ENCODE measurements around the gene DMRTB1. TPM values are rescaled to one million over a fixed set of nuclear protein-coding genes. Genes with fewer than 3 reads are reported as not detected.

DMRTB1 gene
- total RNA-seq, 1 donor from 2014 or later = not detected

DNA sequence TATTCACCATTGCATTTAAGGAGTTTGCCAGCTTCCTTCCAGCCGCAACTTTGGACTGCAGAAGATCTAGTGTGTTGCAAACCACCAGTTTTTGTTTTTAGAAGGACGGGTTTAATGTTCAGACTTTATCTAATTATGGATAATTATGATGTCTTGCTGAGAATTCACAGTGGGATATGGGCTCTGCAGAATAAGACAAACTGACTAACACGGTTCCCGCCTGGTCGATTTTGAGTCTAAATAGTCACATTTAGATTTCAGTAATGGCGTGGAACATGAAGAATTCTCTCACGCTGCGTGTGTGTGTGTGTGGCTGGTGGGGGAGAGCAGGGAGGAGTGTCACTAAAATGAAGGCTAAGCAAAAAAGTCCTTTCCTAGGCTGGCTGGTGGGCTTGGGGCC, 48.5 kb upstream of the DMRTB1 start:
- peaks cover 16% of the 10 kb centered on the region for H3K27me3 Mint-ChIP-seq (ENCODE audit: insufficient read depth, low read depth)
- no peak overlapping the region for H3K27ac ChIP-seq

DNA sequence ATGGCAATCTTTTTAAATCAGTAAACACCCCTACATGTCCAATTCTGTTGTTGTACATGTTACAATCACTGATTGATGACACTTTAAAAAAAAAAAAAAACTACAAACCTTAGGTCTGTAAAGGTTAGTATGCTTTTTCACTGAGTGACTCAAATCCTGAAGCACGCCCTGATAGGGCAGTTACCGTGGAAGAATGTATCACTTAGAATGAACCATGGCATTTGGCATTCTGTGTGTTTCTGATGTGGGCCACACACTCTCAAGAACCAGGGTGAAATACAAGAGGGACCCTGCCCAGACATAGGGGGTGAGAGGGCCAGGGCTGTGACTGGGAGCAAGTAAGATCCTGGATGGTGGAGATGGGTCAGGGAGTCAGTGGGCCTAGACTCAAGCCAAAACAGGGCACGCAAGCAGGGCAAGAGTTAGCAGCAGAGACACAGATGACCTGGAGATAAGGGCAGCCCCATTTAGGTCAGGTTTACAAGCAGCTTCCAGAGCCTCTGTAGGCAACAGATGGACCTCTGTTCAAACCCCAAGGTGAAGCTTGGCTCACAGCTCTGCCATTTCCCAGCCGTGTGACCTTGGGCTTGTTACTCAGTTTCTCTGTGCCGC, 47.6 kb upstream of the DMRTB1 start:
- peaks cover 33% of the 10 kb centered on the region for H3K4me1 Mint-ChIP-seq
- no peak overlapping the region for H2AFZ ChIP-seq (replicated peaks)
- no peaks in the 10 kb centered on the region for H3K9me3 ChIP-seq (ENCODE audit: low read depth)
- H3K4me1 ChIP-seq = no peaks in the 10 kb centered on the region
- no peak for DNase-seq (ENCODE audit: low spot score)
- H3K27ac ChIP-seq = no peak overlapping the region
- H3K9ac ChIP-seq = no peak overlapping the region
- H3K4me3 ChIP-seq = no peak overlapping the region
- no peaks in the 10 kb centered on the region for H3K36me3 Mint-ChIP-seq
- no peak overlapping the region for H3K4me2 ChIP-seq
- TF ChIP-seq EZH2phosphoT487 (IDR thresholded peaks at IDR 0.05) (no peak), EZH2 (IDR thresholded peaks at IDR 0.05) (no peak)
- TF ChIP-seq, protein P1, sequence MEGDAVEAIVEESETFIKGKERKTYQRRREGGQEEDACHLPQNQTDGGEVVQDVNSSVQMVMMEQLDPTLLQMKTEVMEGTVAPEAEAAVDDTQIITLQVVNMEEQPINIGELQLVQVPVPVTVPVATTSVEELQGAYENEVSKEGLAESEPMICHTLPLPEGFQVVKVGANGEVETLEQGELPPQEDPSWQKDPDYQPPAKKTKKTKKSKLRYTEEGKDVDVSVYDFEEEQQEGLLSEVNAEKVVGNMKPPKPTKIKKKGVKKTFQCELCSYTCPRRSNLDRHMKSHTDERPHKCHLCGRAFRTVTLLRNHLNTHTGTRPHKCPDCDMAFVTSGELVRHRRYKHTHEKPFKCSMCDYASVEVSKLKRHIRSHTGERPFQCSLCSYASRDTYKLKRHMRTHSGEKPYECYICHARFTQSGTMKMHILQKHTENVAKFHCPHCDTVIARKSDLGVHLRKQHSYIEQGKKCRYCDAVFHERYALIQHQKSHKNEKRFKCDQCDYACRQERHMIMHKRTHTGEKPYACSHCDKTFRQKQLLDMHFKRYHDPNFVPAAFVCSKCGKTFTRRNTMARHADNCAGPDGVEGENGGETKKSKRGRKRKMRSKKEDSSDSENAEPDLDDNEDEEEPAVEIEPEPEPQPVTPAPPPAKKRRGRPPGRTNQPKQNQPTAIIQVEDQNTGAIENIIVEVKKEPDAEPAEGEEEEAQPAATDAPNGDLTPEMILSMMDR (IDR thresholded peaks at IDR 0.05) = no peak
- H3F3A ChIP-seq (ENCODE audit: low read depth) = no peaks in the 10 kb centered on the region
- H3K27me3 ChIP-seq = no peaks in the 10 kb centered on the region
- no peak overlapping the region for H3K27ac Mint-ChIP-seq
- no peak overlapping the region for H3K4me3 Mint-ChIP-seq
- no peaks in the 10 kb centered on the region for H3K79me2 ChIP-seq (ENCODE audit: low read depth)
- H3K27me3 Mint-ChIP-seq (ENCODE audit: insufficient read depth, low read depth) = peaks cover 13% of the 10 kb centered on the region
- H3K9me3 Mint-ChIP-seq = no peaks in the 10 kb centered on the region
- no peaks in the 10 kb centered on the region for H3K36me3 ChIP-seq
- H4K20me1 ChIP-seq (ENCODE audit: low read depth) = no peaks in the 10 kb centered on the region

More for the DNA sequence above, 48.5 kb upstream of the DMRTB1 start:
- Histone ChIP-seq H2AFZ (replicated peaks) (no peak overlapping the region), H3K4me1 (no peaks in the 10 kb centered on the region), H3K27me3 (no peaks in the 10 kb centered on the region), H3K9ac (no peak overlapping the region), H3K4me3 (no peak overlapping the region), H3K9me3 (ENCODE audit: low read depth) (no peaks in the 10 kb centered on the region), H3K36me3 (no peaks in the 10 kb centered on the region), H4K20me1 (ENCODE audit: low read depth) (no peaks in the 10 kb centered on the region), H3F3A (ENCODE audit: low read depth) (no peaks in the 10 kb centered on the region), H3K4me2 (no peak overlapping the region), H3K79me2 (ENCODE audit: low read depth) (no peaks in the 10 kb centered on the region)
- no peak for DNase-seq (ENCODE audit: low spot score)
- no peak overlapping the region for H3K27ac Mint-ChIP-seq
- no peaks in the 10 kb centered on the region for H3K36me3 Mint-ChIP-seq
- peaks cover 33% of the 10 kb centered on the region for H3K4me1 Mint-ChIP-seq
- H3K9me3 Mint-ChIP-seq = no peaks in the 10 kb centered on the region
- TF ChIP-seq EZH2 (IDR thresholded peaks at IDR 0.05) (no peak), EZH2phosphoT487 (IDR thresholded peaks at IDR 0.05) (no peak)
- TF ChIP-seq, protein P1 (IDR thresholded peaks at IDR 0.05) = no peak
- H3K4me3 Mint-ChIP-seq = no peak overlapping the region

DNA sequence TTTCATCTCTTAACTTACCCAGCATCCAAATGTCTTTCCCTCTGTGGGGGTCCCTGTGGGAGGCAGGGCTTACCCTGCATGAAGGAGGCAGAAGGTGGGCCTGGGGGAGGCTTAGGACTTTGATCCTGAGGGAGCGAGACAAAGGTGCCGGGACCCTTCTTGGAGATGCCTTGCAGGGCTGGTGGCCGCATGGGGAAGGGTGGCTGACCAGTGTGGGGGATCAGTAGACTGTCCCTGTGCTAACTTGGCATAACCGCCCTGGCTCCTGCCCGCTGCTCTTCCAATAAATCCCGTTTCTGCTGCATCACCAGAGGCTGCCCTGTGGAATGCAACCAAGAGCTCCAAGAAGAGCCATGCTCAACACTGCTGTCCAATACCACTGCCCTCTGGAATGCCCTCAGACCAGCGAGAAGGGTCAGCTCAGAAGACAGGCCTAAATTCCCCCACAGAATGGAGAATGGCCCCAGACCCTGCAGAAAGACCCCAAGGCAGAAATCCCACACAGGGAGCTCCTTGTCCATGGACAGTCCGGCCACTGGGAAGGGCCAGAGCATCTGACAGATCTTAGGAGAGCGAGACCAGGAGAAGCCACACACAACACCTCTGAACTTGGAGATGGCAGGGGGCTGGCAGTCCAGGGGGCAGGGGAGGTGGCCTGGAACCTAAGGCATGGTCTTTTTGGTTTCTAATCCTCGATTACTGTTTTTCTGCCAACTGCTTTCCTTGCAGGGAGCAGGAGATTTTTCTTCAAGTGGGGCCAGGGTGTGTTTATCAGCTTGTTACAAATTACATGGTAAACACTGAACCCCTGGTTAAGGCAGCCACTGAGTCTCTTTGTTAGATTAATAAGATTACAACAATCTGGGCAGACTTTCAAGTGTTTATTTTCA, 46.7 kb upstream of the DMRTB1 start:
- no peak for DNase-seq (ENCODE audit: low spot score)
- Histone ChIP-seq H4K20me1 (ENCODE audit: low read depth) (no peaks in the 10 kb centered on the region), H3K27me3 (no peaks in the 10 kb centered on the region), H2AFZ (replicated peaks) (no peak overlapping the region), H3K79me2 (ENCODE audit: low read depth) (no peaks in the 10 kb centered on the region), H3K27ac (no peak overlapping the region), H3K4me2 (no peak overlapping the region), H3K4me3 (no peak overlapping the region), H3K36me3 (no peaks in the 10 kb centered on the region), H3K9me3 (ENCODE audit: low read depth) (no peaks in the 10 kb centered on the region), H3K9ac (no peak overlapping the region), H3K4me1 (no peaks in the 10 kb centered on the region), H3F3A (ENCODE audit: low read depth) (no peaks in the 10 kb centered on the region)
- peak overlapping the region; percentile 18 for H3K27ac Mint-ChIP-seq
- no peak overlapping the region for H3K4me3 Mint-ChIP-seq
- TF ChIP-seq, protein P1 (IDR thresholded peaks at IDR 0.05) = no peak
- TF ChIP-seq EZH2phosphoT487 (IDR thresholded peaks at IDR 0.05) (no peak), EZH2 (IDR thresholded peaks at IDR 0.05) (no peak)
- peaks cover 9% of the 10 kb centered on the region for H3K27me3 Mint-ChIP-seq (ENCODE audit: insufficient read depth, low read depth)
- H3K4me1 Mint-ChIP-seq = peaks cover 41% of the 10 kb centered on the region
- no peaks in the 10 kb centered on the region for H3K9me3 Mint-ChIP-seq
- H3K36me3 Mint-ChIP-seq = no peaks in the 10 kb centered on the region

Data from neural progenitor cell (in vitro differentiated cells).